CD14-positive monocyte (primary cell): Measurements from ENCODE around the gene NLRP12. TPM values are rescaled to one million over a fixed set of nuclear protein-coding genes. Genes with fewer than 3 reads are reported as not detected.

Source experiments
- DNase-seq, 3 donors: peaks; one replicate each; pipeline ENCODE4 v3.0.0-alpha.2; 2011 to 2022
- H2AFZ ChIP-seq: 2 replicates; pipeline ENCODE4 v1.6.0; 2012; ENCODE audit warnings: mild to moderate bottlenecking, low read depth, low read length, inconsistent platforms; ENCODE audit not compliant: insufficient read depth, poor library complexity, severe bottlenecking
- H3K27ac ChIP-seq, 2 donors: 1 replicate in 1 of 2; 2 replicates in 1 of 2; pipeline ENCODE4 v1.5.1; 2012 to 2013; ENCODE audit warnings: low read length in 2 of 2, control low read depth in 1 of 2, inconsistent platforms in 1 of 2, low read depth in 1 of 2, mild to moderate bottlenecking in 1 of 2
- H3K27me3 ChIP-seq, 2 donors: one replicate each; pipeline versions ENCODE4 v1.6.0 to v1.6.1; 2011 to 2013; ENCODE audit warnings: low read length in 2 of 2; ENCODE audit not compliant: control insufficient read depth in 2 of 2, insufficient read depth in 2 of 2
- H3K36me3 ChIP-seq, 2 donors: replicated peaks in 1 of 2; 1 replicate in 1 of 2; 2 replicates in 1 of 2; pipeline versions ENCODE4 v1.5.1 to v1.6.1; 2012 to 2013; ENCODE audit warnings: low read length in 2 of 2, control low read depth in 1 of 2, inconsistent platforms in 1 of 2, mild to moderate bottlenecking in 1 of 2; ENCODE audit not compliant: insufficient read depth in 2 of 2, control insufficient read depth in 1 of 2
- H3K4me1 ChIP-seq, 2 donors: 1 replicate in 1 of 2; 2 replicates in 1 of 2; pipeline versions ENCODE4 v1.5.1 to v1.6.1; 2012 to 2013; ENCODE audit warnings: low read length in 2 of 2, control low read depth in 1 of 2, inconsistent platforms in 1 of 2, mild to moderate bottlenecking in 1 of 2, moderate library complexity in 1 of 2; ENCODE audit not compliant: insufficient read depth in 2 of 2, control insufficient read depth in 1 of 2
- H3K4me2 ChIP-seq: replicated peaks from 2 replicates; pipeline ENCODE3; 2012; ENCODE audit warnings: low read length, moderate library complexity, mild to moderate bottlenecking; ENCODE audit not compliant: poor library complexity, severe bottlenecking; ENCODE audit errors: extremely low read depth
- H3K4me3 ChIP-seq, 3 experiments: fragments of 200-600 bp in 1 of 3; sonication (generic) in 1 of 3; replicated peaks in 1 of 3; 1 replicate in 2 of 3; 2 replicates in 1 of 3; pipeline ENCODE4 v1.5.1; 2011 to 2013; ENCODE audit warnings: low read length in 3 of 3, mild to moderate bottlenecking in 3 of 3, control low read depth in 2 of 3, low read depth in 2 of 3, inconsistent platforms in 1 of 3, moderate library complexity in 1 of 3
- H3K79me2 ChIP-seq: 2 replicates; pipeline ENCODE4 v1.6.0; 2012; ENCODE audit warnings: mild to moderate bottlenecking, control low read depth, inconsistent platforms, low read length, moderate library complexity; ENCODE audit not compliant: insufficient read depth
- H3K9ac ChIP-seq: 2 replicates; pipeline ENCODE4 v1.6.0; 2017; ENCODE audit warnings: low read length, mild to moderate bottlenecking; ENCODE audit not compliant: insufficient read depth, poor library complexity, severe bottlenecking
- H3K9me3 ChIP-seq, 2 donors: replicated peaks in 1 of 2; 1 replicate in 1 of 2; 2 replicates in 1 of 2; pipeline versions ENCODE4 v1.5.1 to v1.6.1; 2012 to 2013; ENCODE audit warnings: low read length in 2 of 2, control low read depth in 1 of 2; ENCODE audit not compliant: control insufficient read depth in 1 of 2, insufficient read depth in 1 of 2
- H4K20me1 ChIP-seq: 2 replicates; pipeline ENCODE4 v1.6.0; 2012; ENCODE audit warnings: mild to moderate bottlenecking, low read length, control low read depth, moderate library complexity; ENCODE audit not compliant: insufficient read depth
- H3K27ac Mint-ChIP-seq, 7 donors: one replicate each; pipeline ENCODE4 v1.8.0; 2020; ENCODE audit warnings: mild to moderate bottlenecking in 7 of 7, mixed read lengths in 7 of 7, moderate library complexity in 6 of 7, inconsistent platforms in 2 of 7
- H3K27me3 Mint-ChIP-seq, 3 donors: one replicate each; pipeline ENCODE4 v1.8.0; 2021 to 2022; ENCODE audit warnings: low read depth in 3 of 3, mild to moderate bottlenecking in 3 of 3, mixed read lengths in 3 of 3, moderate library complexity in 3 of 3, inconsistent platforms in 1 of 3
- H3K36me3 Mint-ChIP-seq, 2 donors: one replicate each; pipeline ENCODE4 v1.8.0; 2020; ENCODE audit warnings: mixed read lengths in 2 of 2, inconsistent platforms in 1 of 2, mild to moderate bottlenecking in 1 of 2
- H3K4me1 Mint-ChIP-seq: one replicate; pipeline ENCODE4 v1.8.0; 2020; ENCODE audit warnings: mild to moderate bottlenecking, mixed read lengths
- H3K4me3 Mint-ChIP-seq, 2 donors: one replicate each; pipeline ENCODE4 v1.8.0; 2020; ENCODE audit warnings: mild to moderate bottlenecking in 2 of 2, mixed read lengths in 2 of 2, moderate library complexity in 1 of 2
- H3K9me3 Mint-ChIP-seq, 7 donors: one replicate each; pipeline ENCODE4 v1.8.0; 2020 to 2022; ENCODE audit warnings: mixed read lengths in 7 of 7, mild to moderate bottlenecking in 6 of 7, moderate library complexity in 6 of 7, inconsistent platforms in 2 of 7
- WGBS: methylation state at CpG from one replicate; pipeline ENCODE4 v1.1.5; 2013; ENCODE audit warnings: missing lambda C conversion rate; ENCODE audit not compliant: insufficient coverage; 5-methylcytosine and 5-hydroxymethylcytosine counted together
- intact Hi-C, 2 donors: fragments of 100-400 bp; cut with micrococcal nuclease; formaldehyde crosslinking; loops; one replicate each; pipeline versions ENCODE4 v1.15.0 to v1.15.1; 2023
- polyA plus RNA-seq, 3 donors: library from polyadenylated mRNA; depleted of rRNA in 1 of 3; unstranded in 2 of 3; stranded (reverse) in 1 of 3; fragments of 300-500 nt in 2 of 3; fragments of >200 nt in 1 of 3; fragmentation: Illumina TruSeq in 2 of 3; gene quantifications; 1 replicate in 2 of 3; 2 replicates in 1 of 3; pipeline ENCODE4 v1.2.3, GENCODE V29; 2012 to 2021
- TF ChIP-seq, protein P1 (sequence below): fragments of 200-600 bp; IDR thresholded peaks from one replicate; pipeline ENCODE4 v1.8.0; 2022; ENCODE audit warnings: antibody characterized with exemption, mild to moderate bottlenecking

The NLRP12 gene
- polyA plus RNA-seq, 3 donors: 40.5 to 64.9 (median 47.0) TPM

DNA sequence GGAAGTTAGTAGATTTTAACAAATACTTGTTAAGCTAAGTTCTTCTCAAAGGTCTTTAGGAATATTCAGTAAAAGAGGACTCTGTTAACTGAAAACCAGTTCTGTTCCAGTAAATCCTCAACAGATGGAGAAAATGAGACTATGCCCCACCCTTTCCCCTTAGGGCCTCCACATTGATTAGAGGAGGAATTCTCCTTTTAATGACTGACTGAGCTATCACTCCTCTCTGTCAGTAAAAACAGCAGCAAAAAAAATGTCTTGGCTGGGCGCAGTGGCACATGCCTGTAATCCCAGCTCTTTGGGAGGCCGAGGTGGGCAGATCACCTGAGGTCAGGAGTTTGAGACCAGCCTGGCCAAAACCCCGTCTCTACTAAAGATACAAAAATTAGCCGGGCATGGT lies 50.1 kb downstream of the NLRP12 start:
- Mint-ChIP-seq H3K36me3 (no peaks in the 10 kb centered on the region), H3K9me3 (peaks cover 0 to 2% (median 0%) of the 10 kb centered on the region in 7 donors), H3K4me3 (no peak overlapping the region), H3K4me1 (peaks cover 4% of the 10 kb centered on the region), H3K27me3 (peaks cover 1 to 11% (median 11%) of the 10 kb centered on the region in 3 donors), H3K27ac (no peak overlapping the region)
- H3K4me2 ChIP-seq: no peak overlapping the region
- TF ChIP-seq, protein P1, sequence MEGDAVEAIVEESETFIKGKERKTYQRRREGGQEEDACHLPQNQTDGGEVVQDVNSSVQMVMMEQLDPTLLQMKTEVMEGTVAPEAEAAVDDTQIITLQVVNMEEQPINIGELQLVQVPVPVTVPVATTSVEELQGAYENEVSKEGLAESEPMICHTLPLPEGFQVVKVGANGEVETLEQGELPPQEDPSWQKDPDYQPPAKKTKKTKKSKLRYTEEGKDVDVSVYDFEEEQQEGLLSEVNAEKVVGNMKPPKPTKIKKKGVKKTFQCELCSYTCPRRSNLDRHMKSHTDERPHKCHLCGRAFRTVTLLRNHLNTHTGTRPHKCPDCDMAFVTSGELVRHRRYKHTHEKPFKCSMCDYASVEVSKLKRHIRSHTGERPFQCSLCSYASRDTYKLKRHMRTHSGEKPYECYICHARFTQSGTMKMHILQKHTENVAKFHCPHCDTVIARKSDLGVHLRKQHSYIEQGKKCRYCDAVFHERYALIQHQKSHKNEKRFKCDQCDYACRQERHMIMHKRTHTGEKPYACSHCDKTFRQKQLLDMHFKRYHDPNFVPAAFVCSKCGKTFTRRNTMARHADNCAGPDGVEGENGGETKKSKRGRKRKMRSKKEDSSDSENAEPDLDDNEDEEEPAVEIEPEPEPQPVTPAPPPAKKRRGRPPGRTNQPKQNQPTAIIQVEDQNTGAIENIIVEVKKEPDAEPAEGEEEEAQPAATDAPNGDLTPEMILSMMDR: no peak
- H3K4me3 ChIP-seq: no peak overlapping the region
- no peak overlapping the region for H2AFZ ChIP-seq
- no peaks in the 10 kb centered on the region for H3K4me1 ChIP-seq
- H3K27ac ChIP-seq: no peak overlapping the region
- no peaks in the 10 kb centered on the region for H3K36me3 ChIP-seq
- 100% methylated on average over 4 of the region's 4 CpGs for WGBS
- peaks cover 0 to 3% of the 10 kb centered on the region in 2 donors for H3K27me3 ChIP-seq
- no peaks in the 10 kb centered on the region for H4K20me1 ChIP-seq
- H3K9me3 ChIP-seq: no peaks in the 10 kb centered on the region
- H3K9ac ChIP-seq: no peak overlapping the region
- intact Hi-C loops: no loop called here
- H3K79me2 ChIP-seq: no peaks in the 10 kb centered on the region
- DNase-seq: no peak

DNA sequence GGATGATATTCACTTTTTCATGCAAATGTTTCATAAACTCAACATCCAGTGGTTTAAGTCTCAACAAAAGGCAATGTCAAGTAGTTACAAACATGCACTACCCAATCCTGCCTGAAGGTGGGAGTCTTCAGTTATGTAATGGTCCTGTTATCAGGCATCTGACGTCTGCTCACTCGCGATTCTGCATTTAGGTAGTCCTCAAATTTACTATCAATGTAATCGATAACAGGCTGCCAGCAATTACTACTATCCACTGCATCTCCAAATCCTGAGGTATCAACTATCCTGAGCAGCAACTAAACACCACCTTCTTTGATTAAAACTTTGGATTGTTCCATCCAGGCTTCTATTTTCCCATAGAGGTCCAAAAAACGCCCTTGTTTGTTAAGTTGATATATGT lies 51.2 kb downstream of the NLRP12 start:
- no peaks in the 10 kb centered on the region for H3K79me2 ChIP-seq
- peaks cover 0 to 3% of the 10 kb centered on the region in 2 donors for H3K27me3 ChIP-seq
- H3K4me3 ChIP-seq: no peak overlapping the region
- H3K36me3 Mint-ChIP-seq: no peaks in the 10 kb centered on the region
- no peaks in the 10 kb centered on the region for H3K9me3 ChIP-seq
- intact Hi-C loops: no loop called here
- peaks cover 0 to 2% (median 0%) of the 10 kb centered on the region in 7 donors for H3K9me3 Mint-ChIP-seq
- peaks cover 7% of the 10 kb centered on the region for H3K4me1 Mint-ChIP-seq
- WGBS: 0% methylated on average over 4 of the region's 5 CpGs
- H3K27me3 Mint-ChIP-seq: peaks cover 1 to 11% (median 8%) of the 10 kb centered on the region in 3 donors
- H3K4me2 ChIP-seq: no peak overlapping the region
- H3K9ac ChIP-seq: no peak overlapping the region
- no peaks in the 10 kb centered on the region for H4K20me1 ChIP-seq
- H3K4me3 Mint-ChIP-seq: no peak overlapping the region
- TF ChIP-seq, protein P1: peak; percentile 86
- no peak overlapping the region for H2AFZ ChIP-seq
- DNase-seq: peak; percentile 36 to 70 (median 57)
- H3K27ac Mint-ChIP-seq: no peak overlapping the region
- H3K36me3 ChIP-seq: no peaks in the 10 kb centered on the region
- H3K27ac ChIP-seq: no peak overlapping the region
- H3K4me1 ChIP-seq: no peaks in the 10 kb centered on the region
